ENCODE results near the gene C9orf78. TPM values are rescaled to one million over a fixed set of nuclear protein-coding genes. Genes with fewer than 3 reads are reported as not detected.

The C9orf78 gene
- total and polyA plus RNA-seq, 2 experiments from 2014 or later: 43.8 to 47.9 TPM

DNA sequence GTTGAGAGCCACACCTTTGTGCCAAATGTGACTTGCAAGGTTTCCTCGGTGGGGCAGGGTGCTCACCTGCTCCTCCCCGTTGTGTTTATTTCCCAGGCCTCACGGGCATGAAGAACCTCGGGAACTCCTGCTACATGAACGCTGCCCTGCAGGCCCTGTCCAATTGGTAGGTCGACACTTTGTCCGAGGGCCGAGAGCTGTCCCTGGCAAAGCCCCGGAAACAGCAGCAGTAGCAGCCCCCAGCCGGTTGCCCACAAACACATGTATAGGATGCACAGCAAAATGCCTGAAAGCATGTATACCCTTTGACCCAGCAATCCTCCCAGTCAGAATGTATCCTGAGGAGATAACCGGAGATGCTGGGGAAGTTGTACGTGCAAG, 26.4 kb upstream of the C9orf78 start:
- H3K36me3 ChIP-seq (replicated peaks; ENCODE audit: insufficient read depth, low read depth): no peaks in the 10 kb centered on the region
- no peak for TF ChIP-seq EZH2 (IDR thresholded peaks at IDR 0.05; ENCODE audit: borderline replicate concordance)
- TF ChIP-seq, protein P1, sequence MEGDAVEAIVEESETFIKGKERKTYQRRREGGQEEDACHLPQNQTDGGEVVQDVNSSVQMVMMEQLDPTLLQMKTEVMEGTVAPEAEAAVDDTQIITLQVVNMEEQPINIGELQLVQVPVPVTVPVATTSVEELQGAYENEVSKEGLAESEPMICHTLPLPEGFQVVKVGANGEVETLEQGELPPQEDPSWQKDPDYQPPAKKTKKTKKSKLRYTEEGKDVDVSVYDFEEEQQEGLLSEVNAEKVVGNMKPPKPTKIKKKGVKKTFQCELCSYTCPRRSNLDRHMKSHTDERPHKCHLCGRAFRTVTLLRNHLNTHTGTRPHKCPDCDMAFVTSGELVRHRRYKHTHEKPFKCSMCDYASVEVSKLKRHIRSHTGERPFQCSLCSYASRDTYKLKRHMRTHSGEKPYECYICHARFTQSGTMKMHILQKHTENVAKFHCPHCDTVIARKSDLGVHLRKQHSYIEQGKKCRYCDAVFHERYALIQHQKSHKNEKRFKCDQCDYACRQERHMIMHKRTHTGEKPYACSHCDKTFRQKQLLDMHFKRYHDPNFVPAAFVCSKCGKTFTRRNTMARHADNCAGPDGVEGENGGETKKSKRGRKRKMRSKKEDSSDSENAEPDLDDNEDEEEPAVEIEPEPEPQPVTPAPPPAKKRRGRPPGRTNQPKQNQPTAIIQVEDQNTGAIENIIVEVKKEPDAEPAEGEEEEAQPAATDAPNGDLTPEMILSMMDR (IDR thresholded peaks at IDR 0.05; ENCODE audit: poor library complexity): no peak
- no peak for TF ChIP-seq EZH2phosphoT487 (IDR thresholded peaks at IDR 0.05; ENCODE audit: low read depth, severe bottlenecking, unreplicated experiment)
- no peaks in the 10 kb centered on the region for H3K79me2 ChIP-seq
- no peak for DNase-seq (ENCODE audit: low spot score)
- H3K9me2 ChIP-seq (replicated peaks; ENCODE audit: insufficient read depth): no peaks in the 10 kb centered on the region
- H3K4me1 ChIP-seq (ENCODE audit: insufficient read depth): no peaks in the 10 kb centered on the region
- no peak overlapping the region for H2AFZ ChIP-seq
- WGBS (ENCODE audit: low lambda C conversion rate, missing lambda C conversion rate): 91% methylated on average over 11 of the region's 12 CpGs
- no peak overlapping the region for H3K4me2 ChIP-seq
- H4K20me1 ChIP-seq (ENCODE audit: insufficient read depth, poor library complexity, severe bottlenecking): no peaks in the 10 kb centered on the region
- no peak overlapping the region for H3K4me3 ChIP-seq
- H3K27ac ChIP-seq: no peak overlapping the region
- H3K27me3 ChIP-seq: no peaks in the 10 kb centered on the region
- H3K9me3 ChIP-seq (ENCODE audit: low read depth): no peaks in the 10 kb centered on the region

DNA sequence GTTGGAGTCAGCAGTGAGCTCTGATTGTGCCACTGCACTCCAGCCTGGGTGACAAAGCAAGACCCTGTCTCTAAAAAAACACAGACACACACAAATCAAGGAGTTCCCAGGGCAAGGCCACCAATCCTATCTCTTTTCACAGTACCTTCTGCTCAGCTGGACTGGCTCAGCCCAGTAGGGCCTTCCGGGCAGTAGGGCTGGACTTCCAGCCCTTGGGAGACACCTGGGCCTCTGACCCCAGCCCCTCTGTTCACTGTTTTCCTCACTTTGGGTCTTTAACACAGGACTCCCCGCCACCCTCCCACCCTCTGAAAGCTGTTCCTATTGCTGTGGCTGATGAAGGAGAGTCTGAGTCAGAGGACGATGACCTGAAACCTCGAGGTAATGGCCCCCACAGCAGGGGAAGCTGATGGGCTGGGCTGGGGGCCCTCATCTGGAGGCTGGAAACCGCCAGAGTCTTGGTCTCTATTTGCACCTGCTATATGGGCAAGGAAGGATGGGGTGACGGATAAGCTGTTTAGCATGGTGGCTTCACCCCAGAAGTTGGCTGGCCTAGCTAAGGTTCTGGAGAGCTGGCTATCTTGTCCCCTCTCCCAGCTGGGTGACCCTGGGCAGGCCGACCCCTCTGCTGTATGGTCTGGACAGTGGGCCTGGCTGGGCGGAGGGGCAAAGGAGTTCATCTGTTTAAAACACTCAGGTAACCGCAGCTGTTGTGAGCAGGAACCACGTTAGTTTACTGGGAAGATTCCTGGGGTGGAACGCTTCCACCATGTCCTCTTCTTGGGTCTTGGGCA, 25.8 kb upstream of the C9orf78 start:
- H3K79me2 ChIP-seq: no peaks in the 10 kb centered on the region
- no peak overlapping the region for H2AFZ ChIP-seq
- DNase-seq (ENCODE audit: low spot score): no peak
- no peak overlapping the region for H3K4me2 ChIP-seq
- no peaks in the 10 kb centered on the region for H4K20me1 ChIP-seq (ENCODE audit: insufficient read depth, poor library complexity, severe bottlenecking)
- no peak overlapping the region for H3K27ac ChIP-seq
- no peak overlapping the region for H3K4me3 ChIP-seq
- no peaks in the 10 kb centered on the region for H3K9me3 ChIP-seq (ENCODE audit: low read depth)
- no peaks in the 10 kb centered on the region for H3K36me3 ChIP-seq (replicated peaks; ENCODE audit: insufficient read depth, low read depth)
- 78% methylated on average over 11 of the region's 11 CpGs for WGBS (ENCODE audit: low lambda C conversion rate, missing lambda C conversion rate)
- no peaks in the 10 kb centered on the region for H3K4me1 ChIP-seq (ENCODE audit: insufficient read depth)
- no peaks in the 10 kb centered on the region for H3K27me3 ChIP-seq
- TF ChIP-seq EZH2 (IDR thresholded peaks at IDR 0.05; ENCODE audit: borderline replicate concordance): no peak
- TF ChIP-seq, protein P1 (IDR thresholded peaks at IDR 0.05; ENCODE audit: poor library complexity): no peak
- no peak for TF ChIP-seq EZH2phosphoT487 (IDR thresholded peaks at IDR 0.05; ENCODE audit: low read depth, severe bottlenecking, unreplicated experiment)
- H3K9me2 ChIP-seq (replicated peaks; ENCODE audit: insufficient read depth): no peaks in the 10 kb centered on the region

DNA sequence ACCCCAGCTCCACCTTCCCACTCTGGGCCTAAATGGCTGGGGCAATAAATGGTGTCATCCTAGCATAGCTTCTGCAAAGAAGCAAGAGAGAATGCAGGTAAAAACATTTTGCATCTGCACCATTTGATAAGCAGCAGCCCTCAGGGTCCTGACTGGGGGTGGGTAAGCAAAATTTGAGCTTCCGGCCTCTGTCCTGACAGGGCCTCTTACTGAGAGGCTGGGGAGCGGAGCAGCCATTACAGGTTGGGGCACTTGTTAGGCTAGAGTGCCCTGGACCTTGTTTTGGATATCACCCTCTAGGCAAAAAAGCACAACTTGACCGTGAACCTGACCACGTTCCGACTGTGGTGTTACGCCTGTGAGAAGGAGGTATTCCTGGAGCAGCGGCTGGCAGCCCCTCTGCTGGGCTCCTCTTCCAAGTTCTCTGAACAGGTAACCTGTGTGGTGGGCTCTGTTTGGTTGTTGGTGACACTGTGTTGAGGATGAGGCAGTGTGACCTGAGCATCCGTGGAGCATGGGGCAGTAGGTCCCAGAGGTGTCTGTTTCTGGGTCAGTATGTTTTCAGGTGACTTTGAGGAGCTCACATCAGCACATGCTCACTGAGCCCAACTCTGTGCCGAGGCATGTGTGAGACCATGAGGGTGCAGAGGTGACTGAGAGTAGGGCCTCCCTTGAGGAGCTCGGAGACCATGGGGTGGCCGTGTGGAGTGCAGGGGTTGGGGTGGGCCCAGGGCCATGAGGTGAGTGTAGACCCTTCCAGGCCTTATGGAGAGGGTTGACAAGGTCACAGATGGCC, 23.3 kb upstream of the C9orf78 start:
- Histone ChIP-seq H3K79me2 (no peaks in the 10 kb centered on the region), H3K9me3 (ENCODE audit: low read depth) (no peaks in the 10 kb centered on the region), H3K36me3 (replicated peaks; ENCODE audit: insufficient read depth, low read depth) (no peaks in the 10 kb centered on the region), H3K4me2 (no peak overlapping the region), H2AFZ (no peak overlapping the region), H4K20me1 (ENCODE audit: insufficient read depth, poor library complexity, severe bottlenecking) (no peaks in the 10 kb centered on the region), H3K4me1 (ENCODE audit: insufficient read depth) (no peaks in the 10 kb centered on the region), H3K27me3 (no peaks in the 10 kb centered on the region), H3K9me2 (replicated peaks; ENCODE audit: insufficient read depth) (no peaks in the 10 kb centered on the region), H3K4me3 (no peak overlapping the region), H3K27ac (no peak overlapping the region)
- 88% methylated on average over 11 of the region's 11 CpGs for WGBS (ENCODE audit: low lambda C conversion rate, missing lambda C conversion rate)
- no peak for DNase-seq (ENCODE audit: low spot score)
- TF ChIP-seq, protein P1 (IDR thresholded peaks at IDR 0.05; ENCODE audit: poor library complexity): no peak
- no peak for TF ChIP-seq EZH2 (IDR thresholded peaks at IDR 0.05; ENCODE audit: borderline replicate concordance)
- no peak for TF ChIP-seq EZH2phosphoT487 (IDR thresholded peaks at IDR 0.05; ENCODE audit: low read depth, severe bottlenecking, unreplicated experiment)
